ENCODE measurements around the gene SLC25A47.

DNA sequence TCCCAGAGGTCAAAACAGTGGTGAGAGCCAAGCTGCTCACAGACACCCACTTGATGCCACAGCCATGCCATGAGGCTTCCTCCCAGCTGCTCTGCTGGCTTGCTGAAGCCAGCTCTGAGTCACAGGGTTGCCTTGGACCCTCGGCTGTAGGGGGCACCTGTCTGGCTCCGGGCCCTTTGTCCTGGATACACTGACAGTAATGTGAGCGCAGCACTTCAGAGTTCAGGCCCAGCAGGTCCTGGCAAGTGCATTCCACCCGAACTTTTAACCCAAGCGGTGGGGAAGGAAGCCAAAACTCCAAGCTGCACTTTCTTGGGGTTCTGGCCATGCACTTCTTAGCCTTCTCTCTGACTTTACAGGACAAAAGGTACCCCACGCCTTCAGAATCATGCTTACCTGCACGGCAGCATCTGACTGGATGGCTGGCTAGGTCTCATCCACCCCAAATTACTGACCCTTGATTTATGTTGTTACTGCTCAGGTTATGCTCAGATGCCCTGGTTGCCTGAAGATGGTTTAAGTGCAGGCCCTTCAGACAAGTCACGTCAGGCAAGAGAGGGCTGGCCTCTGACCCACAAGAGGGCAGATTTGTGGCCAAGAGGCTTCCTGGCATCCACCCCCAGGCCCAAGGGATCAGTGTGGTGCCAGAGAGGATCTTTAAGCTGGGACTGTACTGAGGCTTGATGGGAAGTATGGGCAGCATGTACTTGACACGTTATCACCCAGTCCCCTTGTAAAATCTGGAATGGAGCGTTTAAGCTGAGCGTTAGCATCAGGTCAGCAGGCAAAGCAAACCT is 41.7 kb upstream of the SLC25A47 start:
- TF ChIP-seq, protein P1, sequence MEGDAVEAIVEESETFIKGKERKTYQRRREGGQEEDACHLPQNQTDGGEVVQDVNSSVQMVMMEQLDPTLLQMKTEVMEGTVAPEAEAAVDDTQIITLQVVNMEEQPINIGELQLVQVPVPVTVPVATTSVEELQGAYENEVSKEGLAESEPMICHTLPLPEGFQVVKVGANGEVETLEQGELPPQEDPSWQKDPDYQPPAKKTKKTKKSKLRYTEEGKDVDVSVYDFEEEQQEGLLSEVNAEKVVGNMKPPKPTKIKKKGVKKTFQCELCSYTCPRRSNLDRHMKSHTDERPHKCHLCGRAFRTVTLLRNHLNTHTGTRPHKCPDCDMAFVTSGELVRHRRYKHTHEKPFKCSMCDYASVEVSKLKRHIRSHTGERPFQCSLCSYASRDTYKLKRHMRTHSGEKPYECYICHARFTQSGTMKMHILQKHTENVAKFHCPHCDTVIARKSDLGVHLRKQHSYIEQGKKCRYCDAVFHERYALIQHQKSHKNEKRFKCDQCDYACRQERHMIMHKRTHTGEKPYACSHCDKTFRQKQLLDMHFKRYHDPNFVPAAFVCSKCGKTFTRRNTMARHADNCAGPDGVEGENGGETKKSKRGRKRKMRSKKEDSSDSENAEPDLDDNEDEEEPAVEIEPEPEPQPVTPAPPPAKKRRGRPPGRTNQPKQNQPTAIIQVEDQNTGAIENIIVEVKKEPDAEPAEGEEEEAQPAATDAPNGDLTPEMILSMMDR (IDR thresholded peaks at IDR 0.05): no peak
- no peak for TF ChIP-seq POLR2A (IDR thresholded peaks at IDR 0.05)
- TF ChIP-seq POLR2AphosphoS5 (IDR thresholded peaks at IDR 0.05): no peak
- no peak for TF ChIP-seq EP300 (IDR thresholded peaks at IDR 0.05)

Data from sigmoid colon (tissue), 4 donors.